Tibial nerve (tissue), 4 donors: Measurements from ENCODE around the gene RPL3.

ENCODE experiments used
- CTCF ChIP-seq, 5 experiments: fragments of 200-600 bp in 3 of 5; fragments of 450-650 bp in 2 of 5; sonication (generic) in 3 of 5; IDR thresholded peaks; one replicate each; pipeline ENCODE4 v1.5.1; 2016 to 2019; ENCODE audit warnings: antibody characterized with exemption in 5 of 5, mild to moderate bottlenecking in 3 of 5, moderate library complexity in 2 of 5
- EP300 ChIP-seq, 2 donors: sonication (generic); formaldehyde crosslinking; IDR thresholded peaks; one replicate each; pipeline ENCODE4 v1.6.1; 2017; ENCODE audit warnings: antibody characterized with exemption in 2 of 2, mild to moderate bottlenecking in 1 of 2
- POLR2A ChIP-seq, 2 donors: fragments of 450-650 bp; IDR thresholded peaks; one replicate each; pipeline ENCODE4 v1.6.1; 2017; ENCODE audit warnings: antibody characterized with exemption in 2 of 2, mild to moderate bottlenecking in 2 of 2, moderate library complexity in 2 of 2

GRCh38 chr22:39279170-39279850, 40.1 kb downstream of the RPL3 start:
- no peak for TF ChIP-seq CTCF (IDR thresholded peaks at IDR 0.05)
- TF ChIP-seq EP300 (IDR thresholded peaks at IDR 0.05): no peak
- TF ChIP-seq POLR2A (IDR thresholded peaks at IDR 0.05): no peak
